HG02759 (cell line): ENCODE measurements around the gene CILP.
A peak's percentile ranks its signal among the peaks of the same experiment; 100 is the strongest.
"Not testable (repeated sequence)": the region's sequence is repeated elsewhere in the genome, so short reads cannot be mapped to it uniquely, and the experiment has no call there.

ENCODE experiments used
- ATAC-seq: cut with Tn5 transposase; IDR thresholded peaks from one replicate; pipeline ENCODE4 v1.9.1; 2021; ENCODE audit warnings: mild to moderate bottlenecking, moderate library complexity; ENCODE audit not compliant: unreplicated experiment

Gene CILP

GRCh38 chr15:65194826-65195547, 16.3 kb downstream of the CILP start:
- ATAC-seq, result no peak

GRCh38 chr15:65192016-65192415, 19.3 kb downstream of the CILP start:
- no peak for ATAC-seq

GRCh38 chr15:65189102-65189740, 22.1 kb downstream of the CILP start:
- ATAC-seq, result no peak

- ATAC-seq, result not testable (repeated sequence)
Measured at GRCh38 chr15:65188472-65188871, 22.8 kb downstream of the CILP start.

- ATAC-seq, result peak; percentile 79
Measured at GRCh38 chr15:65184868-65185717, 26.2 kb downstream of the CILP start, which contains the start of gene CLPX. TSS of gene CLPX (minus strand) at chr15:65185342. CDS start at chr15:65185153, 189 bp downstream.

- ATAC-seq, result peak; percentile 26
Measured at GRCh38 chr15:65184305-65184867, 26.9 kb downstream of the CILP start.

GRCh38 chr15:65183865-65184159, 27.5 kb downstream of the CILP start:
- ATAC-seq, result no peak

GRCh38 chr15:65182538-65182937, 28.7 kb downstream of the CILP start:
- no peak for ATAC-seq

- not testable (repeated sequence) for ATAC-seq
Measured at GRCh38 chr15:65181582-65182353, 29.5 kb downstream of the CILP start.

- no peak for ATAC-seq
Measured at GRCh38 chr15:65180167-65180566, 31.1 kb downstream of the CILP start.

GRCh38 chr15:65177901-65178300, 33.4 kb downstream of the CILP start:
- no peak for ATAC-seq

- ATAC-seq, result no peak
Measured at GRCh38 chr15:65176056-65176455, 35.2 kb downstream of the CILP start.

- no peak for ATAC-seq
Measured at GRCh38 chr15:65175511-65175910, 35.8 kb downstream of the CILP start.

- ATAC-seq, result no peak
Measured at GRCh38 chr15:65174509-65174908, 36.8 kb downstream of the CILP start.

GRCh38 chr15:65172531-65172930, 38.7 kb downstream of the CILP start:
- ATAC-seq, result no peak

GRCh38 chr15:65171428-65171827, 39.8 kb downstream of the CILP start:
- ATAC-seq, result no peak

- no peak for ATAC-seq
Measured at GRCh38 chr15:65165875-65166274, 45.4 kb downstream of the CILP start.

- ATAC-seq, result no peak
Measured at GRCh38 chr15:65164139-65164538, 47.1 kb downstream of the CILP start.

- ATAC-seq, result no peak
Measured at GRCh38 chr15:65163041-65163440, 48.2 kb downstream of the CILP start.

- no peak for ATAC-seq
Measured at GRCh38 chr15:65156692-65157091, 54.6 kb downstream of the CILP start.

GRCh38 chr15:65154720-65155119, 56.6 kb downstream of the CILP start:
- no peak for ATAC-seq
